ENCODE data around the gene ADA. TPM values are rescaled to one million over a fixed set of nuclear protein-coding genes. Genes with fewer than 3 reads are reported as not detected.

Gene ADA
- total and polyA plus RNA-seq, 4 donors = 2.8 to 16.4 (median 10.7) TPM

- no peaks in the 10 kb centered on the region for H3K36me3 ChIP-seq (ENCODE audit: control insufficient read depth in 1 of 2, insufficient read depth in 2 of 2, low read length in 1 of 2)
- H3K4me1 ChIP-seq (ENCODE audit: control insufficient read depth in 1 of 2, insufficient read depth in 2 of 2, low read length in 2 of 2) = no peaks in the 10 kb centered on the region
- H3K27me3 ChIP-seq (ENCODE audit: control insufficient read depth in 1 of 2, insufficient read depth in 2 of 2, low read length in 1 of 2) = no peaks in the 10 kb centered on the region
- no peak overlapping the region for H3K4me3 ChIP-seq (ENCODE audit: low read length in 2 of 2)
- intact Hi-C loops (cut with DNase I) = no loop called here
- no peak for DNase-seq
- no peaks in the 10 kb centered on the region for H3K9me3 ChIP-seq (ENCODE audit: control insufficient read depth, low read length)
- 94 to 96% methylated on average over 5 of the region's 5 CpGs for whole genome bisulfite sequencing, 2 donors
- no peak for ATAC-seq (ENCODE audit: low FRiP score)
- no peak overlapping the region for H3K27ac ChIP-seq (ENCODE audit: low read depth in 1 of 2, low read length in 2 of 2)
Observed at GRCh38 chr20:44637042-44637441, 14.5 kb downstream of the ADA start.

- Histone ChIP-seq H3K36me3 (ENCODE audit: control insufficient read depth in 1 of 2, insufficient read depth in 2 of 2, low read length in 1 of 2) (no peaks in the 10 kb centered on the region), H3K27ac (ENCODE audit: low read depth in 1 of 2, low read length in 2 of 2) (no peak overlapping the region), H3K4me1 (ENCODE audit: control insufficient read depth in 1 of 2, insufficient read depth in 2 of 2, low read length in 2 of 2) (no peaks in the 10 kb centered on the region), H3K9me3 (ENCODE audit: control insufficient read depth, low read length) (no peaks in the 10 kb centered on the region), H3K4me3 (ENCODE audit: low read length in 2 of 2) (no peak overlapping the region), H3K27me3 (ENCODE audit: control insufficient read depth in 1 of 2, insufficient read depth in 2 of 2, low read length in 1 of 2) (no peaks in the 10 kb centered on the region)
- intact Hi-C loops (cut with DNase I) = no loop called here
- ATAC-seq (ENCODE audit: low FRiP score) (no peak), DNase-seq (no peak)
- WGBS, 2 donors = 90 to 91% methylated on average over 4 of the region's 4 CpGs
Observed at GRCh38 chr20:44635877-44636276, 15.6 kb downstream of the ADA start.

- 81 to 87% methylated on average over 18 of the region's 18 CpGs for WGBS, 2 donors
- H3K9me3 ChIP-seq (ENCODE audit: control insufficient read depth, low read length) = no peaks in the 10 kb centered on the region
- no peak overlapping the region for H3K4me3 ChIP-seq (ENCODE audit: low read length in 2 of 2)
- no peak overlapping the region for H3K27ac ChIP-seq (ENCODE audit: low read depth in 1 of 2, low read length in 2 of 2)
- intact Hi-C loops (cut with DNase I) = no loop called here
- no peaks in the 10 kb centered on the region for H3K4me1 ChIP-seq (ENCODE audit: control insufficient read depth in 1 of 2, insufficient read depth in 2 of 2, low read length in 2 of 2)
- no peaks in the 10 kb centered on the region for H3K27me3 ChIP-seq (ENCODE audit: control insufficient read depth in 1 of 2, insufficient read depth in 2 of 2, low read length in 1 of 2)
- DNase-seq (no peak), ATAC-seq (ENCODE audit: low FRiP score) (peak; percentile 4)
- H3K36me3 ChIP-seq (ENCODE audit: control insufficient read depth in 1 of 2, insufficient read depth in 2 of 2, low read length in 1 of 2) = no peaks in the 10 kb centered on the region
Observed at GRCh38 chr20:44633872-44634600, 17.5 kb downstream of the ADA start.

GRCh38 chr20:44633187-44633810 is 18.2 kb downstream of the ADA start:
- intact Hi-C loops (cut with DNase I) = no loop called here
- DNase-seq (no peak), ATAC-seq (ENCODE audit: low FRiP score) (peak; percentile 2)
- Histone ChIP-seq H3K4me1 (ENCODE audit: control insufficient read depth in 1 of 2, insufficient read depth in 2 of 2, low read length in 2 of 2) (no peaks in the 10 kb centered on the region), H3K36me3 (ENCODE audit: control insufficient read depth in 1 of 2, insufficient read depth in 2 of 2, low read length in 1 of 2) (no peaks in the 10 kb centered on the region), H3K27ac (ENCODE audit: low read depth in 1 of 2, low read length in 2 of 2) (no peak overlapping the region), H3K9me3 (ENCODE audit: control insufficient read depth, low read length) (no peaks in the 10 kb centered on the region), H3K4me3 (ENCODE audit: low read length in 2 of 2) (no peak overlapping the region), H3K27me3 (ENCODE audit: control insufficient read depth in 1 of 2, insufficient read depth in 2 of 2, low read length in 1 of 2) (no peaks in the 10 kb centered on the region)
- 56 to 61% methylated on average over 3 of the region's 3 CpGs for WGBS, 2 donors

- Histone ChIP-seq H3K27ac (ENCODE audit: low read depth in 1 of 2, low read length in 2 of 2) (no peak overlapping the region), H3K9me3 (ENCODE audit: control insufficient read depth, low read length) (no peaks in the 10 kb centered on the region), H3K27me3 (ENCODE audit: control insufficient read depth in 1 of 2, insufficient read depth in 2 of 2, low read length in 1 of 2) (no peaks in the 10 kb centered on the region), H3K4me3 (ENCODE audit: low read length in 2 of 2) (no peak overlapping the region), H3K36me3 (ENCODE audit: control insufficient read depth in 1 of 2, insufficient read depth in 2 of 2, low read length in 1 of 2) (no peaks in the 10 kb centered on the region), H3K4me1 (ENCODE audit: control insufficient read depth in 1 of 2, insufficient read depth in 2 of 2, low read length in 2 of 2) (no peaks in the 10 kb centered on the region)
- ATAC-seq (ENCODE audit: low FRiP score) (no peak), DNase-seq (no peak)
- 37 to 44% methylated on average over 8 of the region's 8 CpGs for WGBS, 2 donors
- intact Hi-C loops (cut with DNase I) = no loop called here
Observed at GRCh38 chr20:44632103-44632752, 19.3 kb downstream of the ADA start.

- Histone ChIP-seq H3K9me3 (ENCODE audit: control insufficient read depth, low read length) (no peaks in the 10 kb centered on the region), H3K36me3 (ENCODE audit: control insufficient read depth in 1 of 2, insufficient read depth in 2 of 2, low read length in 1 of 2) (no peaks in the 10 kb centered on the region), H3K27ac (ENCODE audit: low read depth in 1 of 2, low read length in 2 of 2) (no peak overlapping the region), H3K4me3 (ENCODE audit: low read length in 2 of 2) (no peak overlapping the region), H3K4me1 (ENCODE audit: control insufficient read depth in 1 of 2, insufficient read depth in 2 of 2, low read length in 2 of 2) (no peaks in the 10 kb centered on the region), H3K27me3 (ENCODE audit: control insufficient read depth in 1 of 2, insufficient read depth in 2 of 2, low read length in 1 of 2) (no peaks in the 10 kb centered on the region)
- DNase-seq (no peak), ATAC-seq (ENCODE audit: low FRiP score) (no peak)
- 91 to 97% methylated on average over 5 of the region's 5 CpGs for WGBS, 2 donors
- intact Hi-C loops (cut with DNase I) = no loop called here
Observed at GRCh38 chr20:44630297-44630696, 21.2 kb downstream of the ADA start.

- Histone ChIP-seq H3K36me3 (ENCODE audit: control insufficient read depth in 1 of 2, insufficient read depth in 2 of 2, low read length in 1 of 2) (no peaks in the 10 kb centered on the region), H3K4me3 (ENCODE audit: low read length in 2 of 2) (no peak overlapping the region), H3K27ac (ENCODE audit: low read depth in 1 of 2, low read length in 2 of 2) (no peak overlapping the region), H3K27me3 (ENCODE audit: control insufficient read depth in 1 of 2, insufficient read depth in 2 of 2, low read length in 1 of 2) (no peaks in the 10 kb centered on the region), H3K4me1 (ENCODE audit: control insufficient read depth in 1 of 2, insufficient read depth in 2 of 2, low read length in 2 of 2) (no peaks in the 10 kb centered on the region), H3K9me3 (ENCODE audit: control insufficient read depth, low read length) (no peaks in the 10 kb centered on the region)
- no peak for DNase-seq
- WGBS, 2 donors = 55% methylated on average over 10 of the region's 10 CpGs
- ATAC-seq (ENCODE audit: low FRiP score) = no peak
- intact Hi-C loops (cut with DNase I) = no loop called here
Observed at GRCh38 chr20:44629542-44629941, 22.0 kb downstream of the ADA start.

- H3K9me3 ChIP-seq (ENCODE audit: control insufficient read depth, low read length) = no peaks in the 10 kb centered on the region
- no peak overlapping the region for H3K27ac ChIP-seq (ENCODE audit: low read depth in 1 of 2, low read length in 2 of 2)
- no peak overlapping the region for H3K4me3 ChIP-seq (ENCODE audit: low read length in 2 of 2)
- no peaks in the 10 kb centered on the region for H3K27me3 ChIP-seq (ENCODE audit: control insufficient read depth in 1 of 2, insufficient read depth in 2 of 2, low read length in 1 of 2)
- H3K4me1 ChIP-seq (ENCODE audit: control insufficient read depth in 1 of 2, insufficient read depth in 2 of 2, low read length in 2 of 2) = no peaks in the 10 kb centered on the region
- intact Hi-C loops (cut with DNase I) = no loop called here
- ATAC-seq (ENCODE audit: low FRiP score) (no peak), DNase-seq (no peak)
- H3K36me3 ChIP-seq (ENCODE audit: control insufficient read depth in 1 of 2, insufficient read depth in 2 of 2, low read length in 1 of 2) = no peaks in the 10 kb centered on the region
- WGBS, 2 donors = 91 to 94% methylated on average over 9 of the region's 9 CpGs
Observed at GRCh38 chr20:44629017-44629385, 22.5 kb downstream of the ADA start.

Measured in aorta (tissue), 5 donors.